ENCODE data around the gene PTCD1. TPM values are rescaled to one million over a fixed set of nuclear protein-coding genes. Genes with fewer than 3 reads are reported as not detected.

Gene PTCD1
- total RNA-seq, 1 donor, result 8.2 TPM

DNA sequence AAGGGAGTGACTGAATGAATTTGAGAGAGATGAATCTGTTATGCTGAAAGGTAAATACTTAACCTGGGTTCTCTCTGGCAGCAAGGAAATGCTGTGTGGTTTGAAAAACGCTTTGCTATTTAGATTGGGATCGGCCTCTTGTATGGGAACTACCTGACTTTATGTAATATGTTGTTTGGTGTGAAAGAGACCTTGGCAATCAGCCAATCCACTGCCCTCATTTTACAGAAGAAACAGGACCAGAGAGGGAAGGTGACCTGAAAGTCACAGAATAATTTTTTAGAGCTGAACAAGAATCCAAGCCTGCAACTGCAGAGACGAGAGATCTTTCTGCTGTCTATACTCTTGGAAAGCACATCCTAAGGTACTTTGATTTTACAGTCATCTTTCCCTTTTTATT, 28.8 kb downstream of the PTCD1 start:
- TF ChIP-seq, protein P1, sequence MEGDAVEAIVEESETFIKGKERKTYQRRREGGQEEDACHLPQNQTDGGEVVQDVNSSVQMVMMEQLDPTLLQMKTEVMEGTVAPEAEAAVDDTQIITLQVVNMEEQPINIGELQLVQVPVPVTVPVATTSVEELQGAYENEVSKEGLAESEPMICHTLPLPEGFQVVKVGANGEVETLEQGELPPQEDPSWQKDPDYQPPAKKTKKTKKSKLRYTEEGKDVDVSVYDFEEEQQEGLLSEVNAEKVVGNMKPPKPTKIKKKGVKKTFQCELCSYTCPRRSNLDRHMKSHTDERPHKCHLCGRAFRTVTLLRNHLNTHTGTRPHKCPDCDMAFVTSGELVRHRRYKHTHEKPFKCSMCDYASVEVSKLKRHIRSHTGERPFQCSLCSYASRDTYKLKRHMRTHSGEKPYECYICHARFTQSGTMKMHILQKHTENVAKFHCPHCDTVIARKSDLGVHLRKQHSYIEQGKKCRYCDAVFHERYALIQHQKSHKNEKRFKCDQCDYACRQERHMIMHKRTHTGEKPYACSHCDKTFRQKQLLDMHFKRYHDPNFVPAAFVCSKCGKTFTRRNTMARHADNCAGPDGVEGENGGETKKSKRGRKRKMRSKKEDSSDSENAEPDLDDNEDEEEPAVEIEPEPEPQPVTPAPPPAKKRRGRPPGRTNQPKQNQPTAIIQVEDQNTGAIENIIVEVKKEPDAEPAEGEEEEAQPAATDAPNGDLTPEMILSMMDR (IDR thresholded peaks at IDR 0.05; ENCODE audit: insufficient read depth, low read depth, low read length), result no peak
- no peak for DNase-seq (ENCODE audit: low read depth)
- peak overlapping the region; percentile 96 for H3K4me3 ChIP-seq (ENCODE audit: low read depth, low read length)

DNA sequence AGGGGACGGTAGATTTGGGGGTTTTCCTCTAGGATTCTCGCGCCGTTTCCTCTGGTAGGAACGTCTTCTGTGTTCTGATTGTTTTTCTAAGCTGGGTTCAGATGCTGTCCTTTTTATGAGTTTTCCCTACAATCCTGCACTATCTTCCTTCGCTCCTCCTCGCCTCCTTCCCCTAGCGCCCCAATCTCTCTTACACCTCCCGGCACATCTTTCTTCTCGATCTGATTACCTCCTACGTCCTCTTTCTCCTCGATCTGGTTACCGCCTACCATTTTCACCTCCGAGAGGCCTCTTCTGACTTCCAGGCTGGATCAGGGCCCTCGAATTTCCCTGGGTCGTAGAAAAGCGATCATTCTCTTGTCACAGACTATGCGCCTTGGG, 29.4 kb downstream of the PTCD1 start:
- DNase-seq (ENCODE audit: low read depth), result no peak
- TF ChIP-seq, protein P1 (IDR thresholded peaks at IDR 0.05; ENCODE audit: insufficient read depth, low read depth, low read length), result no peak
- H3K4me3 ChIP-seq (ENCODE audit: low read depth, low read length), result peak overlapping the region; percentile 96

DNA sequence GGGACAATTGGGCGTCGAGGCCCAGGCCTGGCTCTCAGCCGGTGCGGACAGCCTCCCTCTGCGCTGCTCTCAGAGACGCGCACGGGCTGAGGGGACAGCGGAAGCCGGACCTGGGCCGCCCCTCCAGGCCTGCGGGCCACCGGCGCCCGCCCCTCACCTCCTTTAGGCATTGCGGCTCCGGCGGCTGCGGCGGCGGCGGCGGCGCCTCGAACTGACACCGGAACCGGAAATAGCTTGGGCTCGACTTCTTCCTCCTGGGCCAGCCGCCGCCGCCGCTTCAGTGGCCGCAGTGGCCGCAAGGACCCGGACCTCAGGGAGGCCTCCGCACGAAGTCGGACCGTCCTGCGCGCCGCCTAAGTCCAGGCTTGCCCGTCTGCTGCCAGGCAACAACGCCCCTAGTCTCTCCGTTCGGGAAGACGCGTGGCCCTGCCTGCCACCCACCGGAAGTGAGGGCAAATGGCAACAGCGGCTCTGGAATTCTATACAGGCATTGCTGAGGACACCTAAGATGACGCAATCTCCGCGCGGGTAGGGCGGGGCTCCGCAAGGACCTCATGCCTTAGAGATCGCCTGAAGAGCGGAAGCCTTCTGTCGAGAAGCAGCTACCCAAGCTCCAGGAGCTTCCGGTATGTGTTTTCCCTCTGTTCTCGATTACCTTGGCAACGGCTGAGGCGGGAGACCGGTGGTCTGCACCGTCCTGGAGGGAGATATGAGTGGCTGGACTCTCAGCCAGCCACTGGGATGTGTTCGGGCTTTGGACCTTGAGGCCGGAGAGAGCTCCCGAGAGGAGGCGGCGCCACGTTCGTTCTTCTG, 30.0 kb downstream of the PTCD1 start, which contains the start of the genes BUD31 and PDAP1:
Gene BUD31, plus strand, starts transcription at position 591 of the 813 bp plus-strand sequence. CDS start 2,124 bp downstream, outside the sequence.
Gene PDAP1, minus strand, starts transcription at position 219 of the 813 bp plus-strand sequence. Its CDS starts 49 bp downstream, at position 170.
- peak within 1 kb of the TSS; percentile 96 for H3K4me3 ChIP-seq (ENCODE audit: low read depth, low read length)

DNA sequence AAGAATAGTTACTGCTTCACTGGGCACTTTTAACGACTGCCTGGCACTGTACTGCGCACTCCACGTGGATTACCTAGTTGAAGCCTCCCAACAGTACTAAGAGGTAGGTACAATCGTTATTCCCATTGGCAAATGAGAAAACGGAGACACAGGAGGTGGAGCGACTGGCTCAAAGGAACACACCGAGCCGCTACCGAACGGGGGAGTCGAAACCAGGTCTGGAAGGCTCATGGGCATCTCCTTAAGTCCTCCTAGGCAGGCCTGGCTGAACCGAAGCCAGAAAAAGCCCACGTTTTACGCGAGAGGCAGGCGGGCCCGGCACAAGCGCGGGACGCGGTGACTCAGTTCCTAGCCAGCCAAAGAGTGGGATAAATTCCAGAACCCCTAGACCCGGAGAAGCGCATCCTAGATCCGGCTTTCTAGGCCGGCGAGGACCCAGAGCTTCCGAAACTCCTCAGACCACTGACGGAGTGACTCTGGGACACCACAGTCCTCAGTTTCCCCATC, 30.7 kb downstream of the PTCD1 start:
- H3K4me3 ChIP-seq (ENCODE audit: low read depth, low read length), result peak overlapping the region; percentile 96
- peak; percentile 77 for DNase-seq (ENCODE audit: low read depth)
- TF ChIP-seq, protein P1 (IDR thresholded peaks at IDR 0.05; ENCODE audit: insufficient read depth, low read depth, low read length), result no peak

More for the DNA sequence above, 30.0 kb downstream of the PTCD1 start, which contains the start of the genes BUD31 and PDAP1:
- TF ChIP-seq, protein P1 (IDR thresholded peaks at IDR 0.05; ENCODE audit: insufficient read depth, low read depth, low read length), result no peak
- peak; percentile 97 for DNase-seq (ENCODE audit: low read depth)

DNA sequence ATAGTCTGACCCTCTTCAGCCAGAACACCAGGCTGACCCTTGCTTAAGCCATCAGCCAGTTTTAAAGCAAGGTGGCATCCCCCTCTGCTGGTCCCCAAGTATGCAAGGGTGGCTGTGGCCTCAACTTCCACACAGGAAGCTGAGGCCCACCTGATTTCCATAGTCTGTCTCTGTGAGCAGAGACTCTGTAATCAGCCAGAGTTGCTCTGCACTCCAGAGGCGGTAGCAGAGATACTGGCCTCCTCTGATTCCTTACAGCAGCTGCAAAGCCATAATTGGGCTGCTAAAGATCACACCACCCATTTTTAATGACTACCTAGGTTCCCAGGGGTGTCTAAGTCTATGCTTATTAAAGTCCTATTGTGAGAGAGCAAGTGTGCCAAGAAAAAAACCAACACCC, 32.0 kb downstream of the PTCD1 start:
- no peak for DNase-seq (ENCODE audit: low read depth)
- H3K4me3 ChIP-seq (ENCODE audit: low read depth, low read length), result peak overlapping the region; percentile 18
- TF ChIP-seq, protein P1 (IDR thresholded peaks at IDR 0.05; ENCODE audit: insufficient read depth, low read depth, low read length), result no peak

DNA sequence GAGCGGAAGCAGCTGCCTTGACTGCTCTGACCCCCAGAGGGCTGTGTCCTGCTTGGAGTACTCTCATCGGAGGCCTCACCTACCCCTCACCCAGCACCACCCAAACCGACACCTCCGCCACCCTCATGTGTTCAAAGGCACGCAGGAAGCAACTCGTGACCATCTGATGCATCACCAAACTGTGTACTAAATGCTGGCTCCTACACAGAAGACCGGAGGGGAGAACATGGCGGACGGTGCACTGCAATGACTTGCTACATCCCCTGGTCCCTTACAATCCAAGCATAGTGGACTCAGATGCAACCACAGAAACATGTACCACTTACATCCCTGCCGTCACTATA, 33.6 kb downstream of the PTCD1 start:
- no peak overlapping the region for H3K4me3 ChIP-seq (ENCODE audit: low read depth, low read length)
- DNase-seq (ENCODE audit: low read depth), result no peak
- TF ChIP-seq, protein P1 (IDR thresholded peaks at IDR 0.05; ENCODE audit: insufficient read depth, low read depth, low read length), result no peak

All from fibroblast of villous mesenchyme (primary cell).